ENCODE data around the gene TBCE.
"Not testable (repeated sequence)": the region's sequence is repeated elsewhere in the genome, so short reads cannot be mapped to it uniquely, and the experiment has no call there.

The TBCE gene

DNA sequence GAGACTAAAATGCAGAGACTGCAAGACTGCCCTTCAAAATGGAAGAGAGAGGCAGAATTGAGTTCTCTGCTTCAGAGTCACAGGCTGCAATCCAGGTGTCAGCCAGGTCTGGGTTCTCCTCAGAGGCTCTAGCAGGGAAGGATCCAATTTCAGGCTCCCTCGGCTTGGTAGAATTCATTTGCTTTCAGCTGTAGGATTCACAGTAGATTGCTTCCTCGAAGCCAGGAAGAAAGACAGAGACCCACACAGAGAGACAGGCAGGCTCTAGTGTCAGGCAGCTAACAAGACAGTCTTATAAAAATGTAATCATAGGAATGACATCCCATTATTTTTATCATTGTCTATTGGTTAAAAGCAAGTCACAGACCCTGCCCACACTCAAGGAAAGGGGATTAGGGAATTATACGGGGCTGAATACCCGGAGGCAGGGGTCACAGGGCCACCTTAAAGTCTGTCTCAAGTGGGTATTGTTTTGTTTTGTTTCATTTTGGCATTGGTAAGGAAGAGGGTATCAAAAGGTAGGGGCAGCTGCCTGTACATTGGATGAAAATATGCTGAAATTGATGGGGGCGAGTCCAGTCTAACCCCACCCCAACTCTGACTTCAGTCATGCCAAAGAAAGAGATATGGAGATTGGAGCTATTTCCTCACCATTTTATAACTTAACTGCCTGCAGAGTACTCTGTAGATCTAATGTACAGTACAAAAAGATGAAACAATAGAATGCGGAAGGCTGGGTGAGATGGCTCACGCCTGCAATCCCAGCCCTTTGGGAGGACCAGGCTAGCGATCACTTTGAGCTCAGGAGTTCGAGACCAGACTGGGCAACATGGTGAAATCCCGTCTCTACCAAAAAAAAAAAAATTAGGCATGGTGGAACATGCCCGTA lies 9.5 kb upstream of the TBCE start:
- DNase-seq: no peak

DNA sequence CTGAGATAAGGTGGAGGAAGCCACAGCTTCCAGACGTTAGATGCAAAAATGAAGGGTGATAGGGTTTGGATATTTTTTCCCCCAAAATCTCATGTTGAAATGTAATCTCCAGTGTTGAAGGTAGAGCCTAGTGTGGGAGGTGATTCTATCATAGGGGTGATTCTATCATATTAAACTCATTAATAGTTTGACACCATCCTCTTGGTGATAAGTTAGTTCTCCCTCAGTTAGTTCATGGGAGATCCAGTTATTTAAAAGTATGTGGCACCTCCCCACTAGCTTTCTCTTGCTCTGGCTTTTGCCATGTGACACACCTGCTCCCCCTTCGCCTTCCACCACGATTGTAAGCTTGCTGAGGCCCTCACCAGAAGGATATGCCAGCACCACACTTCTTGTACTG lies 8.3 kb upstream of the TBCE start:
- no peak for DNase-seq

DNA sequence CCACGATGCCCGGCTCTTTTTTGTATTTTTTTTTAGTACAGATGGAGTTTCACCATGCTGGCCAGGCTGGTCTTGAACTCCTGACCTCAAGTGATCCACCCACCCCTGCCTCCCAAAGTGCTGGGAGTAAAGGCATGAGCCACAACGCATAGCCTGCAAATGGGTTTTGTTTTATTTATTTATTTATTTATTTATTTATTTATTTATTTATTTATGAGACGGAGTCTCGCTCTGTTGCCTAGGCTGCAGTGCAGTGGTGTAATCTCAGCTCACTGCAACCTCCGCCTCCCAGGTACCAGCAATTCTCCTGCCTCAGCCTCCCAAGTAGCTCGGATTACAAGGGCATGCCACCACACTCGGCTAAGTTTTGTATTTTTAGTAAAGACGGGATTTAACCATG lies 3.0 kb upstream of the TBCE start:
- not testable (repeated sequence) for DNase-seq

DNA sequence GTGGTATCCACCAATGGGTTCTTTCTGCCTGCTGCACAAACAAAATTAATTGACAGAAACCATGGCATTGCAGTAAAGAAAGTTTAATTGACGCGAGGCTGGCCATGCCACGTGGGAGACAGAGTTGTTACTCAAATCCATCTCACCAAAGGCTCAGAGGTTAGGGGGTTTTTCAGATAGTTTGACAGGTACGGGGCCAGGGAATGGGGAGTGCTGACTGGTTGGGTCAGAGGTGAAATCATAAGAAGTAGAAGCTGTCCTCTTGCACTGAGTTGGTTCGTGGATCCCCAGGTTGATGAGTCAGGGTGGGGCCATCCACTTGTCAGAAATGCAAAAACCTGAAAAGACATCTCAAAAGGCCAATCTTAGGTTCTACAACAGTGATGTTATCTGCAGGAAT lies 941 bp upstream of the TBCE start:
- no peak for DNase-seq

DNA sequence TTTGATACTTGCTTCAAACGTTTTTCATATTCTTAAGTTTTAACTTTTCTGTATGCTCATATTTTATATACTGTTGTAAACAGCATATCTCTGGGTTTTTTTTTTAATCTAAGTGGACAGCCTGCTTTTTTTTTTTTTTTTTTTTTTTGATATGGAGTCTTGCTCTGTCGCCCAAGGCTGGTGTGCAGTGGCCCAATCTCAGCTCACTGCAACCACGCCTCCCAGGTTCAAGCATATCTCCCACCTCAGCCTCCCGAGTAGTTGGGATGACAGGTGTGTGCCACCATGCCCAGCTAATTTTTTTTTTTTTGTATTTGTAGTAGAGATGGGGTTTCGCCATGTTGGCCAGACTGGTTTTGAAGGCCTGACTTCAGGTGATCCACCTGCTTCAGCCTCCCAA lies 1.2 kb downstream of the TBCE start:
- DNase-seq: no peak

DNA sequence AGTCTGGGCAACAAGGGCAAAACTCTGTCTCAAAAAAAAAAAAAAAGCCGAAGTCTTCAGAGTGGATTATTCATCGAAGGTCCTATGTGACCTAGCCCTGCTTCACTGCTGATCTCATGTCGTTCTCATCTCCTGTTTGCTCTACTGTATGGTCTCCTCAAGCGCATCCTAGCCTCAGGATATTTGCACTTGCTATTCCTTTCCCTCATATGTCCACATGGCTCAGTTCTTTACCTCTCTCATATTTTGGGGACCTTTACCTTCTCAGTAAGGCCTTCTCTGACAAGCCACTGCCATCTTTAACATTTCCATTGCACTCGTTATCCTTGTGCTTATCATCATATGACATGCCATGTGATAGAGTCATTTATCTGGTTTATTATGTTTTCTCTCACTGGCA lies 2.6 kb downstream of the TBCE start:
- DNase-seq: no peak

DNA sequence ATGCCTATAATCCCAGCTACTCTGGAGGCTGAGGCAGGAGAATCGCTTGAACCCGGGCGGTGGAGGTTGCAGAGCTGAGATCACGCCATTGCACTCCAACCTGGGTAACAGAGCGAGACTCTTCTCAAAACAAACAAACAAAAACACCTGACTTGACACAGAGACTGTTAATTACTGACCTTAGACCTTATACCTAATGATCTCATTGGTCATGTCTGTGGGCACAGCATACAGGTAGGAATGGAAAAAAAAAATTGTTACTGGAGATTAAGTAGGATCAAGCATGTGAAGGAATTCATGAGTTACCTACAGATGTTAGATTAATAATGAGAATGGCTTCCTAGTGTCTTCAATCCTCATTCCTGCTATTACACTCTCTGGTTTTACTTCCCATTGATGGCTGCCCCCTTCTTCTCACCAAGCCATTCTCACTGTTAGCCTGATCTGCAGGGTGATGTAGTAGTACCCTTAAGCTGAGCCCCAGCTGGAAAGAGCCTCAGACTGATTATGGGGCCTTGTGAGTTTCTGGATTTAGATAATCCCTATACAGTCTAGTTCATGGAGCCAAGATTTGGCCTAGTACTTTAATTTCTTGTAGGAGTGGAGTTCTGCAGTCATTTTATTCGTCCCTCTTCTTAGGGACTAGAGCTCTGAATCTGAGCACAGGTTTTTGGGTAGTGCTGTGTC lies 8.8 kb downstream of the TBCE start:
- DNase-seq: no peak

DNA sequence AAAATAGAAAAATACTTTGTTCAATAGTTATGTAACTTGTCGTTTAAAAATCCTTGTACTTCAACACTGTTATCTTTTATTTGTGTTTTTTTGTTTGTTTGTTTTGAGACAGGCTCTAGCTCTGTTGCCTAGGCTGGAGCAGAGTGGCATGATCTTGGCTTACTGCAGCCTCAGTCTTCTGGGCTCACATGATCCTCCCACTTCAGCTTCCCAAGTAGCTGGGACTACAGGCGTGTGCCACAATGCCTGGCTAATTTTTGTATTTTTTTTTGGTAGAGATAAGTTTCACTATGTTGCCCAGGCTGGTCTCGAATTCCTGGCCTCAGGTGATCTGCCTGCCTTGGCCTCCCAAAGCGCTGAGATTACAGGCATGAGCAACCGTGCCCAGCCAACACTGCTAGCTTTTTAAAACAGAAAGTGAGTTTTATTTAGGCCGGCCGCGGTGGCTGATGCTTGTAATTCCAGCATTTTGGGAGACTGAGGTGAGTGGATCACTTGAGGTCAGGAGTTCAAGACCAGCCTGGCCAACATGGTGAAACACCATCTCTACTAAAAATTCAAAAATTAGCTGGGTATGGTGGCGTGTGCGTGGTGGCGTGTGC lies 11.0 kb downstream of the TBCE start:
- DNase-seq: not testable (repeated sequence)

DNA sequence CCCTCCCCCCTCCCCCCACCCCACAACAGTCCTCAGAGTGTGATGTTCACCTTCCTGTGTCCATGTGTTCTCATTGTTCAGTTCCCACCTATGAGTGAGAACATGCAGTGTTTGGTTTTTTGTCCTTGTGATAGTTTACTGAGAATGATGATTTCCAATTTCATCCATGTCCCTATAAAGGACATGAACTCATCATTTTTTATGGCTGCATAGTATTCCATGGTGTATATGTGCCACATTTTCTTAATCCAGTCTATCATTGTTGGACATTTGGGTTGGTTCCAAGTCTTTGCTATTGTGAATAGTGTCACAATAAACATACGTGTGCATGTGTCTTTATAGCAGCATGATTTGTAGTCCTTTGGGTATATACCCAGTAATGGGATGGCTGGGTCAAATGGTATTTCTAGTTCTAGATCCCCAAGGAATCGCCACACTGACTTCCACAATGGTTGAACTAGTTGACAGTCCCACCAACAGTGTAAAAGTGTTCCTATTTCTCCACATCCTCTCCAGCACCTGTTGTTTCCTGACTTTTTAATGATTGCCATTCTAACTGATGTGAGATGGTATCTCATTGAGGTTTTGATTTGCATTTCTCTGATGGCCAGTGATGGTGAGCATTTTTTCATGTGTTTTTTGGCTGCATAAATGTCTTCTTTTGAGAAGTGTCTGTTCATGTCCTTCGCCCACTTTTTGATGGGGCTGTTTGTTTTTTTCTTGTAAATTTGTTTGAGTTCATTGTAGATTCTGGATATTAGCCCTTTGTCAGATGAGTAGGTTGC lies 14.9 kb downstream of the TBCE start:
- DNase-seq: not testable (repeated sequence)

DNA sequence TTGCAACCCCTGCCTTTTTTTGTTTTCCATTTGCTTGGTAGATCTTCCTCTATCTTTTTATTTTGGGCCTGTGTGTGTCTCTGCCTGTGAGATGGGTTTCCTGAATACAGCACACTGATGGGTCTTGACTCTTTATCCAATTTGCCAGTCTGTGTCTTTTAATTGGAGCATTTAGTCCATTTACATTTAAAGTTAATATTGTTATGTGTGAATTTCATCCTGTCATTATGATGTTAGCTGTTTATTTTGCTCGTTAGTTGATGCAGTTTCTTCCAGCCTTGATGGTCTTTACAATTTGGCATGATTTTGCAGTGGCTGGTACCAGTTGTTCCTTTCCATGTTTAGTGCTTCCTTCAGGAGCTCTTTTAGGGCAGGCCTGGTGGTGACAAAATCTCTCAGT lies 18.4 kb downstream of the TBCE start:
- not testable (repeated sequence) for DNase-seq

DNA sequence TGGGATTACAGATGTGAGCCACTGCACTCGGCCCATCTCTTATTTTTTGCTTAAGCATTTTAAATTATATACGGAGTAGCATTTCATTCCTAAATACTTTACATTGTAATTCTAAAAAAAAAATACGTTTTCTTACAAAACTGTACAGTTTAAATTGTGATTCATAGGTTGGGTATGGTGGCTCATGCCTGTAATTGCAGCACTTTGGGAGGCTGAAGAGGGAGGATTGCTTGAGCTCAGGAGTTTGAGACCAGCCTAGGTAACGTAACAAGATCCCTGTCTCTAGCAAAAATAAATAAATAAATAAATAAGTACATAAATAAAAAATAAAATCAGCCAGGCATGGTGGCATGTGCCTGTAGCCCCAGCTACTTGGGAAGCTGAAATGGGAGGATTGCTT lies 24.6 kb downstream of the TBCE start:
- no peak for DNase-seq

DNA sequence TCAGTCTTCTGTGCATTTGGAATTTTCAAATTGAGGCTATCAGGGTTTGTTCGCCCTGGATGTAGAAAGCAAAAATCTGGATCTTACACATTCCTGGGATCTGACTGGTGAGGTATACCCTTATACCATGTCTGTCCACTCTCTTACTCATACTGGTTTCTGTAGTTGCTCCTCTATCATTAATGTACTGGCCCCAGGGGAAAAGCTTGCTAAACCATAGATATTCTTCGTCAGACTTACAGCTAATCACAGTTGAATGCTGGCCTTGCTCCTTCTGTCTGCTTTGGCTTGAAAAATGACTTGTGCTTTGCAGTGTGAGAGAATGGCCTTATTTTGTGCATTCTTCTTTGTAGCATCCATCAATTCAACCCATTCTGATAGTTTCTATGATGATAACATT lies 30.5 kb downstream of the TBCE start:
- DNase-seq: no peak

DNA sequence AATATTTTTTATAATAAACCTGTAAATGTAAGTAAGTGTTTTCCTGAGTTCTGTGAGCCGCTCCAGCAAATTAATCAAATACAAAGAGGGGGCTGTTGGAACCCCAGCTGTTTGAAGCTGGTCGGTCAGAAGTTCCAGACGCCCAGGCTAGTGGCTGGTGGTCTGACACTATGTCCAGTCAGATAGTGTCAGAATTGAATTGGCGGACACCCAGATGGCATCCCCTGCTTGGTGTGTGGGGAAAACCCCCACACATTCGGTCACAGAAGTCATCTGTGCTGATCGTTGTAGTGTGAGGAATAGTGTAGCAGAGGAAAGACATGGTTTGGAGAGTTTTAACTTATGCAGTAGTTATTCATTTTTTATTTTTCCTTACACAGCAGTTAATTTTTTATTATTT lies 32.4 kb downstream of the TBCE start:
- no peak for DNase-seq

DNA sequence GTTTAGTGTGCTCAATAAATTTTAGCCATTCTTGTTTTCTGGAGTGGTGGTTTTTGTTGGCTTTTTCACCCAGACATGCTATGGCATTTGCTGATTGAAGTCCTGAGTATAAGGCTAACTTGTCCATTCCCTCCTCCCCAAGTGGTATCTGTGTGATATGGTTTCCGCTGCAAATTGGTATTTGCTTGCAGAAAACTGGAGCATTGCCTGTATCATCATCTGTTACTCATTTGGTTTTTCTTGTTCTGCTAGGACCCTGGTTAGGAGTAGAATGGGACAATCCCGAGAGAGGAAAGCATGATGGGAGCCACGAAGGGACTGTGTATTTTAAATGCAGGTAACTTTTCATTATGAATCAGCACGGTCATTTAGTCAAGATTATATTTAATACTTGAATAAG lies 34.0 kb downstream of the TBCE start:
- DNase-seq: no peak

DNA sequence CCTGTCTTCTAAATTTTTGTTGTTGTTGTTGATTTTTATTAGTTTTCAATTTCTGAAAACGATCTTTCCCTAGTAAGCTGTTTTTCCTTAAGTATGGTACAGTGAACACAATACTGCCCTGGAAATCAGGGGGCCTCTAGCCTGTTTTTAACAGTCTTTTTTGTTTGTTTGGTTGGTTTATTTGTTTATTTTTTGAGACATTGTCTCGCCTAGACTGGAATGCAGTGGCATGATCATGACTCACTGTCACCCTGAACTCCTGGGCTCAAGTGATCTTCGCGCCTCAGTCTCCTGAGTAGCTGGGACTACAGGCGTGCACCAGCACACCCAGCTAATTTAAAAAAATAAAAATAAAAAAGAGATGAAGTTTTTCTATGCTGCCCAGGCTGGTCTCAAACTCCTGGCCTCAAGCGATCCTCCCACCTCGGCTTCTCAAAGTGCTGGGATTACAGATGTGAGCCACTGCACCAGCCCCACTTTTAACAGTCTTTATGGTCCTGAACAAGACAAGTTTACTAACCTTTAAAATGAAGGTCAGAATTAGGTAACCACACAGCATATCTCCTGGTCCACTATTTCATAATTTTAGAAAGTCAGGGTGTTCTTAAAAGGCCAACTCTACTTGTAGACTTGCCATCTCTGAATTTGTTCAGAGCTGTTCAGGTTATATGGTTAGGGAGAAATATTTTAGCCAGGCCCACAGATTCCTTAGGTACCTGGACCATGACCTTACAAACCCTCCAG lies 35.4 kb downstream of the TBCE start:
- DNase-seq: no peak

DNA sequence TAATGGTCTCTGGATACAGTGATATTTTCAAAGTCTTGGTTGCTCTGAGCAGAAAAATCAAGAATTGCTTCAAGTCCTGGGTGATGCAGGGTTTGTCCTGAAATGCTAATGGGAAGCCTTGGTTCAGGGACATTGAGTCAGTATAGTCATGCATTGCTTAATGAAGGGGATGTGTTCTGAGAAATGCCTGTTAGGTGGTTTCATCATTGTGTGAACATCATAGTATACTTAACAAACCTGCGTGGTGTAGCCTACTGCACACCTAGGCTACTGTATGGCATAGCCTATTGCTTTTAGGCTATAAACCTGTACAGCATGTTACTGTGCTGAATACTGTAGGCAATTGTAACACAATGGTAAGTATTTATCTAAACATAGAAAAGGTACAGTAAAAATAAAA lies 36.4 kb downstream of the TBCE start:
- DNase-seq: no peak

DNA sequence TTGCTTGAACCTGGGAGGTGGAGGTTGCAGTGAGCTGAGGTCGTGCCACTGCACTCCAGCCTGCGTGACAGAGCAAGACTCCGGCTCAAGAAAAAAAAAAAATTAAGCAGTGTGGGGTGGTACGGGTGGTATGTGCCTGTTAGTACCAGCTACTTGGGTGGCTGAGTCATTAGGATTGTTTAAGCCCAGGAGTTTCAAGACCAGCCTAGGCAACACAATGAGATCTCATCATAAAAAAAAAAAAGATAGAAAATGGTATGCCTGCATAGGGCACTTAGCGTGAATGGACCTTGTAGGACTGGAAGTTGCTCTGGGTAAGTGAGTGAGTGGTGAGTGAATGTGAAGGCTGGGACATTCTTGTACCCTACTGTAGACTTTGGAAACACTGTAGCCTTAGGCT lies 37.0 kb downstream of the TBCE start:
- no peak for DNase-seq

DNA sequence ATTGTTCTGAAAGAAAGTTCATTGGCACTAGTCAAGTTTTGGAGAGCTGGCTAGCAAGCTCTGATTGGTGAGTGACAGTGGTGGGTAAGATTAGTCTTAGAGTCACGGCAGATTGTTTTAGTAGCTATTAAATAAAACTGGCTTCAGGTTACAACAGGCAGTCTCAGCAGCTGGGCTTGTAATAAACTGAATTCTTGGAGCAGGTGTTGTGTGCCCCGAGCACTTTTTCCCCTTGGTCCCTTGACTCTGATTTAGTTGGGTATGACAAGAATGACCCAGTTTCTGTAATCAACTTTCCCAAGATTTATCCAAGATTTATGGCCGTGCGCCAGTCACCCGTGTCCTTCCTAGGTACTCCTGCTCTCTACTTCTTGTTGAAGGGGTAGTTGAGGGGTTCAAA lies 40.2 kb downstream of the TBCE start:
- no peak for DNase-seq

DNA sequence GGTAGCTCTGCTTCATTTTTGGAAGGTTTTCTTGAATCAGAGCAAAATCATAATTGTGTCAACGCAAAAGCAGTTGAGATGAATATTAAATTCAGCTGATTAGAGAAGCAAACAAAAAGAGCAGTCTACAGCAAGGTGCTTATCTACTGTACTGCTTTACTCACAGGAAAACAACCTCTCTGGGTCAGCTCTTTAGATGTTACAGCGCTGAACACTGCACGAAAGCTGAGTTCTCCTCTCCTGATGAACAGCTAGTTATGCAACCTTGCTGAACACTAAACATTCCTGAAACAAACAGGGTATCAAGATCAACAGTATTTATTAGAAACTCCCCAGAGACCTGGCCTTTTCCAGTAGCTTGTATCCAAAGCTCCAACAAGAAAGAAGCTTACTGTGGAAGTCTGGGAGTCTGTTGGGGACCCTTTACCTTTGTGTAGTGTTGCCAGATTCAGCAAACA lies 41.3 kb downstream of the TBCE start:
- DNase-seq: no peak

DNA sequence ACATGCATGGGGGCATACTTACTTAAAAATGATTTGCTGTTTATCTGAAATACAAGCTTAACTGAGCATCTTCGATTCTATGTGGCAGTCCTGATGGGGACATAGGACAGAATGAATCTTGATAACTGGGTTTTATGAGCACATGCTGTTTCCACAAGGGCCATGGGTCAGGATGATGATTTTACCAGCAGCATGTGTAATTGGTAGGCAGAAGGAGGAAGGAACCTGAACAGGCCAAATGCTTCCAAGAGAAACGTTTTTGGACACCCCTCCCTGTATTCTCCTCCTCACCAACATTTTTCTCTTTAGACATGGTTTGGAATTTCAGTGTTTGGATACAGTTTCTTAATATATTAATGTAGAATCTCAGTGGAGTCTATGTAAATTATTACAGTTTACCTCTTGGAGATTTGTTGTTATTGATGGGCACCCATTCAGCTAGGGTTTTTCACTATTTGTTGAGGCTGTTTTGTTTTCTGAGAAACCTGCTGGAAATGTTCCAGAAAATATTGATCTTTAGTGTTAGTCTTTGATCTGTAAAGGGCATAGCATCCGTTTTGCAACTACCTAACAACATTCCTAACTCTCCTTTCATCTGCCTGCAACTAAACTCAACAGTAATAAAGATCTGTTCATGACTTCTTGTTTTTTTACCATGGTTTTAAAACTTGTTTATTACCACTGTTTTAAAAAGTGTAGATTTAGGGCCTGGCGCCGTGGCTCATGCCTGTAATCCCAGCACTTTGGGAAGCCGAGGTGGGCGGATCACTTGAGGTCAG lies 42.0 kb downstream of the TBCE start:
- DNase-seq: no peak

DNA sequence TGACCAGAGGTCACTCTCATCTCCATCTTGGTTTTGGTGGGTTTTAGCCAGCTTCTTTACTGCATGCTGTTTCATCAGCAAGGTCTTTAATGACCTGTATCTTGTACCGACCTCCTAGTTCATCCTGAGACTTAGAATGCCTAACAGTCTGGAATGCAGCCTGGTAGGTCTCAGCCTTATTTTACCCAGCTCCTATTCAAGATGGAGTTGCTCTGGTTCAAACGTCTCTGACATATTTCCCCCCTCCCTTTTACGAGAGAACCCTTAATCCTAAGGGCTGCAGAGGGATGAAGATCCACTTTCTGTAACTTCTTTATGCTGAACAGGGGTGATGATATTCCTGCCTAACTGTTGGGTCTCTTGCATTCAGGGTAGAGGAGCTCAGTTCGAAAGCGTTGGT lies 43.2 kb downstream of the TBCE start:
- no peak for DNase-seq
